NCI-H226 (cell line): ENCODE measurements around the gene NMT1.
"Not testable (repeated sequence)": the region's sequence is repeated elsewhere in the genome, so short reads cannot be mapped to it uniquely, and the experiment has no call there.

Experiments used
- DNase-seq: peaks from one replicate; pipeline ENCODE4 v3.0.0-alpha.2; 2015

The NMT1 gene

GRCh38 chr17:45123930-45124796, 63.0 kb downstream of the NMT1 start:
- peak; percentile 92 for DNase-seq

GRCh38 chr17:45124797-45125122, 63.6 kb downstream of the NMT1 start:
- DNase-seq, result not testable (repeated sequence)

GRCh38 chr17:45125509-45125908, 64.4 kb downstream of the NMT1 start:
- DNase-seq, result no peak

GRCh38 chr17:45127207-45127547, 66.1 kb downstream of the NMT1 start:
- no peak for DNase-seq

- DNase-seq, result peak; percentile 80
Observed at GRCh38 chr17:45127548-45128300, 66.6 kb downstream of the NMT1 start.

GRCh38 chr17:45128331-45128730, 67.2 kb downstream of the NMT1 start:
- no peak for DNase-seq

- no peak for DNase-seq
Observed at GRCh38 chr17:45128989-45129388, 67.9 kb downstream of the NMT1 start.

GRCh38 chr17:45129426-45129939, 68.4 kb downstream of the NMT1 start:
- no peak for DNase-seq

GRCh38 chr17:45129940-45130680, 69.0 kb downstream of the NMT1 start:
- no peak for DNase-seq

GRCh38 chr17:45130681-45131615, 69.8 kb downstream of the NMT1 start:
- no peak for DNase-seq

- DNase-seq, result no peak
Observed at GRCh38 chr17:45131616-45132319, 70.7 kb downstream of the NMT1 start.

- DNase-seq, result no peak
Observed at GRCh38 chr17:45132320-45132571, 71.1 kb downstream of the NMT1 start, which contains the start of gene PLCD3. TSS of gene PLCD3 (minus strand) at chr17:45132515. CDS start at chr17:45132410, 105 bp downstream.

GRCh38 chr17:45132572-45133463, 71.7 kb downstream of the NMT1 start:
- peak; percentile 68 for DNase-seq

- peak; percentile 91 for DNase-seq
Observed at GRCh38 chr17:45135192-45135977, 74.3 kb downstream of the NMT1 start, which contains the start of gene ACBD4. TSS of gene ACBD4 (plus strand) at chr17:45135687. CDS start at chr17:45136145, 458 bp downstream.

- no peak for DNase-seq
Observed at GRCh38 chr17:45135978-45136791, 75.1 kb downstream of the NMT1 start.

- no peak for DNase-seq
Observed at GRCh38 chr17:45136846-45137560, 75.9 kb downstream of the NMT1 start.

GRCh38 chr17:45137561-45138305, 76.6 kb downstream of the NMT1 start:
- DNase-seq, result no peak
